PC-3 (cell line): ENCODE results near the gene RNF150.

Experiments
- CTCF ChIP-seq: fragments of 300-600 bp; sonication (generic); conservative IDR thresholded peaks from 2 replicates; pipeline ENCODE4 v1.5.1; 2017; ENCODE audit warnings: antibody characterized with exemption, low read depth, mild to moderate bottlenecking, low read length
- EZH2 ChIP-seq: fragments of 300-600 bp; sonication (generic); IDR thresholded peaks from one replicate; pipeline ENCODE4 v1.6.1; 2017; ENCODE audit warnings: antibody characterized with exemption, mild to moderate bottlenecking, low read length; ENCODE audit not compliant: unreplicated experiment

- no peak for TF ChIP-seq CTCF
- TF ChIP-seq EZH2: no peak
These were observed 22.3 kb upstream of the RNF150 start for GRCh38 chr4:141155586-141155985.
